HUES48 (cell line): ENCODE results near the gene CTNNA3.

Experiments
- H3K27ac ChIP-seq: one replicate; pipeline ENCODE4 v1.7.0; 2013; ENCODE audit warnings: low read depth, low read length, inconsistent platforms
- H3K27me3 ChIP-seq: 2 replicates; pipeline ENCODE4 v1.6.1; 2013; ENCODE audit warnings: mild to moderate bottlenecking, low read length; ENCODE audit not compliant: control insufficient read depth, insufficient read depth
- H3K36me3 ChIP-seq: 2 replicates; pipeline ENCODE4 v1.6.1; 2013; ENCODE audit warnings: low read length; ENCODE audit not compliant: control insufficient read depth, insufficient read depth
- H3K4me1 ChIP-seq: 2 replicates; pipeline ENCODE4 v1.6.1; 2013; ENCODE audit warnings: mild to moderate bottlenecking, low read length; ENCODE audit not compliant: control insufficient read depth, insufficient read depth
- H3K4me3 ChIP-seq: 2 replicates; pipeline ENCODE4 v1.5.1; 2013; ENCODE audit warnings: mild to moderate bottlenecking, low read depth, low read length
- H3K9ac ChIP-seq: 2 replicates; pipeline ENCODE4 v1.6.1; 2013; ENCODE audit warnings: mild to moderate bottlenecking, low read depth, low read length, moderate library complexity
- H3K9me3 ChIP-seq: 2 replicates; pipeline ENCODE4 v1.6.1; 2013; ENCODE audit warnings: low read length; ENCODE audit not compliant: control insufficient read depth, insufficient read depth

The CTNNA3 gene

DNA sequence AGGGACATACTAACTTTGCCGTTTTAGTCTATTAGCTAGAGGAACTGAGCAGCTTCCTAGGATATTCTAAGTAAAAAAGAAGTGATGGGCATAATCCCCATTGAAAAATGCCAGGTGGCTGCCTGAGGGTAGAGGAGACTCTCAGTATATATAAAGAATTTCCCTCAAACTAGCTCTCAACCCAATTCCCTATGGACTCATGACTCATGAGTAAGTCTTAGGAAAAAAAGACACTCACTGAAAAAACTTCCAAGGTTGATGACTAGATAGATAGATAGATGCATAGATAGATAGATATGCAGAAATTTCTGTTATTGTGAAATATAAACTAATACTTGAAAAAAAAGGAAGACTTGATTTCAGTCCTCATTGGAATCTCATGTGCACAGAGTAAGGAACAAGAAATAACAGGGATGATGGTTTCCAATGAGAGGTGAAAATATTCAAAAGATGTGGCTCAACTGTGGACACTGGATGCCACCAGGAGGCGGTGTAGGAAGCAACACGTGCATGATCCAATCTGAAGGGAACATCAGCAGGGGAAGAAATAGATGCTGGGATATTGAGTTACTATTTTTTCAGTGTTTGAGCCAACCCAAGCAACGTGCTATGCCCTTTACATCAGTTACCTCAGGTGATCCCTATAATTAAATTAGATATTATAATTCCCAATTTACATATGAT lies 1481.1 kb downstream of the CTNNA3 start:
- Histone ChIP-seq H3K27ac (no peak overlapping the region), H3K27me3 (no peaks in the 10 kb centered on the region), H3K9me3 (no peaks in the 10 kb centered on the region), H3K4me1 (no peaks in the 10 kb centered on the region), H3K9ac (no peak overlapping the region), H3K36me3 (no peaks in the 10 kb centered on the region), H3K4me3 (no peak overlapping the region)

DNA sequence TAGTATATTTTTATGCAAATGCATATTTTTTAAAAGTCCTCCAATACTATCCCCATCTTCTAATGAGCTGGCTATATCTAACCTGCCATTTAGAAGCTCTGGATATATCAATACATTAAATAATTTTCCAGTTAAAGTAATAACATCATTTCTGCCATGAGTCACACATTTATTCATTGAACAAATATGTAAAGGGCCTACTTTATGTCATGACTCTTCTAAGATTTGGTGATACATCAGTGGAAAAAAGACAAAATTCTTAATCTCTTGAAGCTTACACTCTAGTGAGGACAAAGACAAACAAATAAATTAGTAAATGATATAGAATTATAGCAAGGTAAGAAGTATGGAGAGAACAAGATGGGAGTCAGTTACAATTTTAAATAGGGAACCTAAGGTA lies 1487.0 kb downstream of the CTNNA3 start:
- Histone ChIP-seq H3K36me3 (no peaks in the 10 kb centered on the region), H3K9ac (no peak overlapping the region), H3K27me3 (no peaks in the 10 kb centered on the region), H3K27ac (no peak overlapping the region), H3K4me3 (no peak overlapping the region), H3K9me3 (no peaks in the 10 kb centered on the region), H3K4me1 (no peaks in the 10 kb centered on the region)

DNA sequence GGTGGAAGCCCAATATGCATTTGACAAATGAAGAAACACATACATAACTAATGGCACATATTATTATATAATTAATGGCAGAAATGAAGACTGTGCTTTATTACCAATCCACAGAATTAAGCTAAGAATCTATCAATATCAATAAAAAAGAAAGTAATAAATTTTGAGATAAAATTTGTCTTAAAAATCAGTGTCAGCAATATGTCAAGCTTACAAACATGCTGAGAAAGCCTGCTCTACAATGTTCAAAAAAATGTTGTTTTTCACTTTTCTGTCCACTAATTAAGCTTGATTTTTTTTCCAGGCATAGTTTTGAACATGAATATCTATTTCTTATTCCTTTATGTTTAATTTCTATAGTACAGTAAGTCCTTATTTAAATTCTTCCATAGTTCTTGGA lies 1491.2 kb downstream of the CTNNA3 start:
- Histone ChIP-seq H3K9ac (no peak overlapping the region), H3K36me3 (no peaks in the 10 kb centered on the region), H3K4me3 (no peak overlapping the region), H3K4me1 (no peaks in the 10 kb centered on the region), H3K27me3 (no peaks in the 10 kb centered on the region), H3K27ac (no peak overlapping the region), H3K9me3 (no peaks in the 10 kb centered on the region)

DNA sequence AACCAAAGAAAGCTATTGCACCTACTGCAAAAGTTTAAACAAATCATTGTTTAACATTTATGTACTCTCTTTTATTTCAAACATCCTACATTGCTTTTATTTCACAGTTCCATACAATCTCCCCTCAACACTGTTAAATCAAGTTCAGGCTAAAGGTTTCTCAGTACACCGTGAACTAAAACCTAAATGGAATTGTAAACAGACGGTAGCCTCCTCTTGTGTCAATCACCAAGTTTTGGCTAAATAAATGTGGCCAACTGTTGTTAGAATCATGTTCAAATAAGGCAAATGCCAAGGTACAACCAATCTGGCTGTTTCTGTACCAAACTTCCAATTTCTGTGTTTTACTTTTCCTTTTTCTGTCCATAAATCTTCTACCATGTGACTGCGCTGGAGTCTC lies 1493.9 kb downstream of the CTNNA3 start:
- Histone ChIP-seq H3K9me3 (no peaks in the 10 kb centered on the region), H3K4me1 (no peaks in the 10 kb centered on the region), H3K9ac (no peak overlapping the region), H3K36me3 (no peaks in the 10 kb centered on the region), H3K4me3 (no peak overlapping the region), H3K27ac (no peak overlapping the region), H3K27me3 (no peaks in the 10 kb centered on the region)

DNA sequence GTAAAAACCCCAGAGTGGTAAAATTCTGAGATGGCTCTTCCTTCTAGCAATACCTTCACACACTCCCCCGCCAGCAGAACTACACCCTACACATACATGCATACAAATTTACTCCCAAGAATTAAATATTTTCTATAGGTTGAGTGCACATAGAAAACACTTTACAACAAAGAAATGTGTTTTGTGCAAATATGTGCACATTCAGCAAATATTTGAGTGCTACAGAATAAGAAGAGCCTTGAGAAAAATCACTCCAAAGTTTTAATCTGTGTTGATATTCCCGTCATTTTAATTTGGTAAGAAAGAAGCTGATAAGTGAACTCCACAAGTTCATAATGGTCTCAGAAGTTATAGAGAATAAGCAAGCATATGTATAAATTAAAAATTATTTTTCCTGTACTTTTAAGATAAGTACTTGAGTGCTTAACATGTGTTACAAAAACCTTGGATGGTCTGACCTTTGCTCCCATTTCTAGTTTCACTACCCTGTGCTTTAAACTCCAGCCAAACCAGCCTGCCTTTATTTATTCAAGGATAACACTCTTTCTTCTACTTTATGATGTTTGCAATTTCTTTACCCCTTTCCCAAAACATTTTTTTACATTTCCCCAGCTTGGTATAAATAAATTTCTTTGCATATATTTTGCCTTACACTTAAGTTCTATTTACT lies 1503.7 kb downstream of the CTNNA3 start:
- Histone ChIP-seq H3K27ac (no peak overlapping the region), H3K4me1 (no peaks in the 10 kb centered on the region)

DNA sequence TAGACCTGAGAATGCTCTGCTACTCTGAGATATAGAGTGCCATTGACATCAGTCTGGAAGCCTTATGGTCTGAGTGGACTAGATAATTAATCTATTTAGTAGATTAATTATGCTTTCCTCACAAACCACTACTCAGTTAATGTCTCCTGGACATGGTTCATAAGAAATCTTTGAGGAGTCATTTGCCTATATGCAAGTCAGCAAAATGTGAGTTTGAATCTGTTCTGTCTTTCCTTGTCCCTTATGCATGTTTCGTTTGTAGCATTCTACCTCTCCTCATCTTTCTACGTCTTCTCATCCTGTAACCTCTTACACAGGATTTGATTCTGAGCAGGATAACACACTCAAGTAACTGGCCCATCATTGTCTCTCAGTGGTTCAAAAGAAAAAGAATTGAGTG lies 1505.6 kb downstream of the CTNNA3 start:
- H3K27me3 ChIP-seq = no peaks in the 10 kb centered on the region
- no peak overlapping the region for H3K27ac ChIP-seq
- H3K4me1 ChIP-seq = no peaks in the 10 kb centered on the region
- no peak overlapping the region for H3K9ac ChIP-seq
- H3K36me3 ChIP-seq = no peaks in the 10 kb centered on the region
- no peaks in the 10 kb centered on the region for H3K9me3 ChIP-seq
- H3K4me3 ChIP-seq = no peak overlapping the region

More for the DNA sequence above, 1503.7 kb downstream of the CTNNA3 start:
- H3K4me3 ChIP-seq = no peak overlapping the region
- no peak overlapping the region for H3K9ac ChIP-seq
- H3K27me3 ChIP-seq = no peaks in the 10 kb centered on the region
- no peaks in the 10 kb centered on the region for H3K9me3 ChIP-seq
- no peaks in the 10 kb centered on the region for H3K36me3 ChIP-seq

DNA sequence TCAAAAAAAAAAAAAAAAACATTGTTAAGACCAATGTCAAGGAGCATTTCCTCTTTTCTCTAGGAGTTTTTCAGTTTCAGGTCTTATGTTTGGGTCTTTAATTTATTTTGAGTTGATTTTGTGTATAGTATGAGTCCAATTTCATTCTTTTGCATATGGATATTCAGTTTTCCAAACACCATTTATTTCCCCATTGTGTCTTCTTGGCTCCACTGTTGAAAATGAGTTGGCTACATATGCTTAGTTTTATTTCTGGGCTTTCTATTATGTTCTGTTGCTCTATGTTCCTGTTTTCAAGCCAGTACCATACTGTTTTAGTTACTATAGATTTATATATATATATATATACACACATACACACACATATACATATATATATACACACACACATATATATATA lies 1506.7 kb downstream of the CTNNA3 start:
- no peaks in the 10 kb centered on the region for H3K4me1 ChIP-seq
- no peaks in the 10 kb centered on the region for H3K36me3 ChIP-seq
- H3K9ac ChIP-seq = no peak overlapping the region
- H3K27me3 ChIP-seq = no peaks in the 10 kb centered on the region
- no peak overlapping the region for H3K4me3 ChIP-seq
- no peaks in the 10 kb centered on the region for H3K9me3 ChIP-seq
- no peak overlapping the region for H3K27ac ChIP-seq

DNA sequence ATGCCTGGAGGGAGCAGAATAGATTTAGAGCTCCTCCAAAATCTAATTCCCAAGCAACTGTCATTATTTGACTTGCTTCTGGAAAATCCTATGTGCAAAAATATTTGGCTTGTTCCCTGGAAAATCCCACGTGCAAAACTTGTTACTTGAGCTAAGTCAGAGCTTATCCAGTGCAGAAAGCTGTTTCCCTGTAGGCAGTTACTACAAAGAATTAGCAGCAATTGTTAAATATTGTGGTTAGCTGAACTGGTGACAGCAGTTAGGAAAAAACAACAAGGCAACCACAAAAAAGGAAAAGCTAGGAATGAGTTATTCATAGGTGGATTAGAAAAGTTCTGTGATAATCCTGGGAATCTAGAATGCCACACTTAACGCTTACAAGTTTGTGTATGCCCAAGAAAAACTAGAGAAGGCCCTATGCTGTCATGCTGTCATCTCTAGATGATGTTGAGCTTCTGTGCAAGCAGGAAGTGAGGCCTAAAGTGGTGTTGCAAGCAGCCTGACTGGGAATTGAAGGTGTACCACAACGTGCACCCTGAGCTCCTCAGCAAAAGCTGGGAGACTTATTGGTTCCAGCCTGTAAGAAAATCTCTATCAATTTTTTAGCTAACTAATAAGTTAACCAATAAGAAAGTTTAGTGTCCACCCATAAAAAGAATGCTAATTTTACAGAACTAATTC lies 1508.8 kb downstream of the CTNNA3 start:
- H3K36me3 ChIP-seq = no peaks in the 10 kb centered on the region
- no peaks in the 10 kb centered on the region for H3K4me1 ChIP-seq
- H3K9ac ChIP-seq = no peak overlapping the region

DNA sequence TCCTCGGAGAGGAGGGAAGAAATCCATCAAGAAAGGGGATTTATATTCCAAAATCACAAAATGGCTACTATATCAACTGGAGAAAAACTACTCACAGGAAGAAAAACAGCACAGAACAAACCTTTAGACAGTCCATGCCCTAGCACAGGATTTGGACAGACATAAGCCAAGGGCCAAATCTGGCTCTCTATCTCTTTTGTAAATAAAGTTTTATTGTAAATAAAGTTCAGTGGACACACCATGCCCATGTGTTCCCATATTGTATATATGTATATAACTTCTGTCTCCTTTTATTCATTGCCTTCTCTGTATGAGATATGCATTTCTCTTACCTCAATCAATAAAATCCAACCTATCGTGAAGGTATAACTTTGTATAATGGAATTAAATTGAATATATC lies 1513.0 kb downstream of the CTNNA3 start:
- H3K27me3 ChIP-seq = no peaks in the 10 kb centered on the region
- H3K4me1 ChIP-seq = no peaks in the 10 kb centered on the region
- H3K9ac ChIP-seq = no peak overlapping the region
- H3K4me3 ChIP-seq = no peak overlapping the region
- no peaks in the 10 kb centered on the region for H3K36me3 ChIP-seq
- no peak overlapping the region for H3K27ac ChIP-seq
- H3K9me3 ChIP-seq = no peaks in the 10 kb centered on the region

More for the DNA sequence above, 1508.8 kb downstream of the CTNNA3 start:
- H3K4me3 ChIP-seq = no peak overlapping the region
- H3K9me3 ChIP-seq = no peaks in the 10 kb centered on the region
- H3K27me3 ChIP-seq = no peaks in the 10 kb centered on the region
- H3K27ac ChIP-seq = no peak overlapping the region

DNA sequence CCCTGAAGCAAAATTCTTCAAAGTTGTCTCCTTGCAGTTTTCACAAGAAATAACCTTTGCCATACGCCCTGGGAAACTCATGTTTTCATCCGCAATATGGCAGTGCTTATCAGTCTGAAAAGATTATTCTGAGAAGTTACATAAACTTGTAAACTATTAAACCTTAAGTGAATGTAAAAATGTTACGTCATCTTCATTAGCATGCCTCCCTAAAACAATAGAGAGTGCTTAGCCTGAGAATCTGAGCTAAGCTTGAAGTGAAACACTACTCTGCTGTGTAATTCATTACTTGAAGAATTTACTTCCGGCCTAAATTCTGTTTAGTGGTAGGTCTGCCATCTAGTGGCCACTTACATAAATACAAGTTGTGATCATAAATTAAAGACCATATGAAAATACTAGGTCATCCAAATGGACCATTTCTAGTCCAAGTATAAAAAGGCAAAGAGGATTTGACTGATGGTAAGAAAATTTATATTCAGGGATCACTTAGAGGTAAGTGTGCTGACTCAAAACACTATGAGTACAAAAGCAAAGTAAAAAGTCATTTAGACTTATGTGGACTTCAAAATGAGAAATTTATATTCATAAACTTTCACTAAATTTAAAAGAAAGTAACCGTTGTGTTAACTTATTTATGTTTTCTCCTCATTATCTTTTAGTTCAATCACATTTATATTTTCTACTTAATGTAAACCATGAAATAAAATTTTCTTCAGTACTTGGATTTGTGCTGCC lies 1515.2 kb downstream of the CTNNA3 start:
- Histone ChIP-seq H3K4me3 (no peak overlapping the region), H3K36me3 (no peaks in the 10 kb centered on the region), H3K4me1 (no peaks in the 10 kb centered on the region), H3K9me3 (no peaks in the 10 kb centered on the region), H3K9ac (no peak overlapping the region), H3K27ac (no peak overlapping the region), H3K27me3 (no peaks in the 10 kb centered on the region)

DNA sequence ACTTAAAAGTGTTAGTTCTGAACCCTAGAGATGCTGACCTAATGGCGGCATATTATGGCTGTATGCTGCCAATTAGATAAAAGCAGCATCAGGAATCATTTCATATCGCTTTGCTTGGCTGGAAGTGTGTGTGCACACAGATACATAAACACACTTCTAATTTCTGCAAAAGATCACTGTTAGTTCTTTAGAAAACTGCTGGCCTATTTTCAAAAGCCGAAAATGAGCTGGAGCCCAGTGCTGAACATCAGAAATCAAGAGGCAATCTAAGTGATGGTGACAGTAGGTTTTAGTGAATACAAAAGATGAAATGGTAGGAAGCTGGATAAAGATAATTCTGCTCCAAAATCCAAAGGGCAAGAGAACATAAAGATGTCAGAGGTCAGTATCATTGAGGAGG lies 1516.0 kb downstream of the CTNNA3 start:
- Histone ChIP-seq H3K9me3 (no peaks in the 10 kb centered on the region), H3K9ac (no peak overlapping the region), H3K4me1 (no peaks in the 10 kb centered on the region), H3K27me3 (no peaks in the 10 kb centered on the region), H3K4me3 (no peak overlapping the region), H3K36me3 (no peaks in the 10 kb centered on the region), H3K27ac (no peak overlapping the region)
